Liver (tissue), 9 donors: ENCODE results near the gene HCN3. TPM values are rescaled to one million over a fixed set of nuclear protein-coding genes. Genes with fewer than 3 reads are reported as not detected.

ENCODE experiments used
- DNase-seq: peaks from one replicate; pipeline ENCODE4 v3.0.0-alpha.2; 2017; ENCODE audit warnings: low spot score
- H3K27ac ChIP-seq, 2 donors: one replicate each; pipeline ENCODE4 v1.7.0; 2013; ENCODE audit warnings: inconsistent platforms in 2 of 2, low read length in 2 of 2, control low read depth in 1 of 2, low read depth in 1 of 2, mild to moderate bottlenecking in 1 of 2
- H3K27me3 ChIP-seq, 4 donors: one replicate each; pipeline versions ENCODE4 v1.6.1 to v1.7.0; 2013; ENCODE audit warnings: low read length in 3 of 4, inconsistent platforms in 1 of 4, mild to moderate bottlenecking in 1 of 4, moderate library complexity in 1 of 4; ENCODE audit not compliant: control insufficient read depth in 4 of 4, insufficient read depth in 4 of 4
- H3K36me3 ChIP-seq, 4 donors: one replicate each; pipeline versions ENCODE4 v1.6.1 to v1.7.0; 2013; ENCODE audit warnings: low read length in 3 of 4, mild to moderate bottlenecking in 3 of 4, low read depth in 1 of 4, moderate library complexity in 1 of 4; ENCODE audit not compliant: control insufficient read depth in 4 of 4, insufficient read depth in 3 of 4
- H3K4me1 ChIP-seq, 4 donors: one replicate each; pipeline versions ENCODE4 v1.6.1 to v1.7.0; 2013; ENCODE audit warnings: low read length in 3 of 4, mild to moderate bottlenecking in 3 of 4, moderate library complexity in 1 of 4; ENCODE audit not compliant: control insufficient read depth in 4 of 4, insufficient read depth in 4 of 4
- H3K4me3 ChIP-seq, 3 donors: one replicate each; pipeline versions ENCODE4 v1.6.1 to v1.7.0; 2013; ENCODE audit warnings: low read length in 3 of 3, control low read depth in 1 of 3, low read depth in 1 of 3, mild to moderate bottlenecking in 1 of 3
- H3K9ac ChIP-seq, 2 donors: one replicate each; pipeline ENCODE4 v1.7.0; 2013; ENCODE audit warnings: low read length in 2 of 2, mild to moderate bottlenecking in 2 of 2, moderate library complexity in 2 of 2, control low read depth in 1 of 2, low read depth in 1 of 2
- H3K9me3 ChIP-seq, 4 donors: one replicate each; pipeline versions ENCODE4 v1.6.1 to v1.7.0; 2013; ENCODE audit warnings: low read length in 3 of 4; ENCODE audit not compliant: control insufficient read depth in 4 of 4
- ATF3 ChIP-seq: IDR thresholded peaks from 2 replicates; pipeline ENCODE4 v1.6.1; 2016; ENCODE audit warnings: antibody characterized with exemption
- CTCF ChIP-seq: fragments of 150-350 bp; IDR thresholded peaks from 2 replicates; pipeline ENCODE4 v1.5.1; 2017; ENCODE audit warnings: improper control_type of control experiment, low read depth, low read length; ENCODE audit not compliant: missing input control
- FOXA1 ChIP-seq: IDR thresholded peaks from 2 replicates; pipeline ENCODE4 v1.6.1; 2016; ENCODE audit warnings: antibody characterized with exemption
- FOXA2 ChIP-seq: IDR thresholded peaks from 2 replicates; pipeline ENCODE4 v1.6.1; 2016; ENCODE audit warnings: antibody characterized with exemption
- GABPA ChIP-seq, 2 donors: IDR thresholded peaks in 1 of 2; conservative IDR thresholded peaks in 1 of 2; 2 replicates each; pipeline ENCODE4 v1.6.1; 2016; ENCODE audit warnings: antibody characterized with exemption in 2 of 2, mild to moderate bottlenecking in 1 of 2, moderate library complexity in 1 of 2
- HNF4A ChIP-seq, 2 donors: conservative IDR thresholded peaks; 2 replicates each; pipeline ENCODE4 v1.6.1; 2016; ENCODE audit warnings: antibody characterized with exemption in 2 of 2, mild to moderate bottlenecking in 2 of 2
- HNF4G ChIP-seq: IDR thresholded peaks from 2 replicates; pipeline ENCODE4 v1.6.1; 2016; ENCODE audit warnings: antibody characterized with exemption
- JUND ChIP-seq, 2 donors: IDR thresholded peaks; 2 replicates each; pipeline ENCODE4 v1.6.1; 2016; ENCODE audit warnings: antibody characterized with exemption in 2 of 2
- MAX ChIP-seq: IDR thresholded peaks from 2 replicates; pipeline ENCODE4 v1.6.1; 2016; ENCODE audit warnings: antibody characterized with exemption
- NR2F2 ChIP-seq: IDR thresholded peaks from 2 replicates; pipeline ENCODE4 v1.6.1; 2016; ENCODE audit warnings: antibody characterized with exemption
- RAD21 ChIP-seq, 2 donors: IDR thresholded peaks; 2 replicates each; pipeline ENCODE4 v1.6.1; 2016; ENCODE audit warnings: antibody characterized with exemption in 2 of 2, mild to moderate bottlenecking in 2 of 2
- REST ChIP-seq: IDR thresholded peaks from 2 replicates; pipeline ENCODE4 v1.6.1; 2016; ENCODE audit warnings: antibody characterized with exemption, mild to moderate bottlenecking
- SP1 ChIP-seq: IDR thresholded peaks from 2 replicates; pipeline ENCODE4 v1.6.1; 2018; ENCODE audit warnings: antibody characterized with exemption, mild to moderate bottlenecking
- TAF1 ChIP-seq: conservative IDR thresholded peaks from 2 replicates; pipeline ENCODE4 v1.6.1; 2016; ENCODE audit warnings: antibody characterized with exemption, mild to moderate bottlenecking
- YY1 ChIP-seq: IDR thresholded peaks from 2 replicates; pipeline ENCODE4 v1.6.1; 2016; ENCODE audit warnings: antibody characterized with exemption, mild to moderate bottlenecking
- WGBS: extraction: QIAGEN DNeasy Blood & Tissue Kit; methylation state at CpG from one replicate; pipeline ENCODE4 v1.1.7; 2013; 5-methylcytosine and 5-hydroxymethylcytosine counted together
- polyA plus RNA-seq, 2 donors: library from polyadenylated mRNA; stranded (reverse) in 1 of 2; unstranded in 1 of 2; fragments of 200-250 nt in 1 of 2; fragments of >200 nt in 1 of 2; fragmentation: Nextera tagmentation in 1 of 2; extraction: Ambion mirVana in 1 of 2; gene quantifications; one replicate each; pipeline versions ENCODE4 v1.2.1 to v1.2.3, GENCODE V29; 2013 to 2015
- total RNA-seq, 2 donors: library from RNA; depleted of rRNA; stranded (reverse); fragments of >200 nt; gene quantifications; one replicate each; pipeline ENCODE4 v1.2.3, GENCODE V29; 2014
- donor health status: healthy.
- donor health status: healthy.
- donor health status: healthy.
- donor health status: healthy.
- donor health status: healthy.

The HCN3 gene
- total and polyA plus RNA-seq, 4 donors = 0.33 to 1.5 (median 0.93) TPM

- H3K27ac ChIP-seq = no peak overlapping the region
- DNase-seq = no peak
- no peak overlapping the region for H3K9ac ChIP-seq
Observed at GRCh38 chr1:155319536-155319935, 42.3 kb downstream of the HCN3 start.

GRCh38 chr1:155320252-155320651 lies 43.0 kb downstream of the HCN3 start:
- Histone ChIP-seq H3K9ac (no peak overlapping the region), H3K36me3 (peaks cover 0 to 25% (median 15%) of the 10 kb centered on the region in 4 donors), H3K27me3 (no peaks in the 10 kb centered on the region), H3K9me3 (no peaks in the 10 kb centered on the region), H3K4me3 (no peak overlapping the region), H3K27ac (no peak overlapping the region), H3K4me1 (peaks cover 2 to 36% (median 23%) of the 10 kb centered on the region in 4 donors)
- no peak for DNase-seq
- 70% methylated on average over 11 of the region's 11 CpGs for WGBS
- TF ChIP-seq YY1 (no peak), SP1 (no peak), FOXA2 (no peak), CTCF (no peak), JUND (IDR thresholded peaks at IDR 0.05) (no peak), GABPA (IDR thresholded peaks at IDR 0.05 in 1 of 2, conservative IDR thresholded peaks at IDR 0.05 in 1 of 2) (no peak), ATF3 (no peak), HNF4G (no peak), RAD21 (IDR thresholded peaks at IDR 0.05) (no peak), HNF4A (conservative IDR thresholded peaks at IDR 0.05) (no peak), MAX (no peak), FOXA1 (no peak), TAF1 (no peak), NR2F2 (no peak)

More at GRCh38 chr1:155319536-155319935, 42.3 kb downstream of the HCN3 start:
- Histone ChIP-seq H3K9me3 (no peaks in the 10 kb centered on the region), H3K4me3 (no peak overlapping the region), H3K36me3 (peaks cover 0 to 28% (median 18%) of the 10 kb centered on the region in 4 donors), H3K4me1 (peaks cover 2 to 29% (median 18%) of the 10 kb centered on the region in 4 donors), H3K27me3 (no peaks in the 10 kb centered on the region)
- 79% methylated on average over 5 of the region's 5 CpGs for WGBS
- no peak for TF ChIP-seq GABPA (IDR thresholded peaks at IDR 0.05 in 1 of 2, conservative IDR thresholded peaks at IDR 0.05 in 1 of 2)
- no peak for TF ChIP-seq JUND (IDR thresholded peaks at IDR 0.05)
- TF ChIP-seq NR2F2 = no peak
- no peak for TF ChIP-seq REST
- no peak for TF ChIP-seq HNF4G
- TF ChIP-seq SP1 = no peak
- TF ChIP-seq MAX = no peak
- TF ChIP-seq CTCF = no peak
